T-helper 17 cell (primary cell): ENCODE measurements around the gene FCSK. TPM values are rescaled to one million over a fixed set of nuclear protein-coding genes. Genes with fewer than 3 reads are reported as not detected.
"Not testable (repeated sequence)": the region's sequence is repeated elsewhere in the genome, so short reads cannot be mapped to it uniquely, and the experiment has no call there.

Source experiments
- ATAC-seq: fragments of 150-1000 bp; cut with Tn5 transposase; 2 replicates; pipeline ENCODE4 v1.10.0; 2021; ENCODE audit warnings: mild to moderate bottlenecking, moderate library complexity
- DNase-seq, 3 donors: peaks; one replicate each; pipeline versions ENCODE4 v3.0.0 to v3.0.0-alpha.2; 2020 to 2021
- H3K9me3 ChIP-seq: one replicate; pipeline ENCODE4 v1.7.0; 2013; ENCODE audit warnings: low read length, mild to moderate bottlenecking; ENCODE audit not compliant: control insufficient read depth, poor library complexity, severe bottlenecking
- H3K27ac Mint-ChIP-seq: one replicate; pipeline ENCODE4 v1.8.0; 2022; ENCODE audit warnings: mild to moderate bottlenecking, moderate library complexity, mixed read lengths
- H3K27me3 Mint-ChIP-seq: one replicate; pipeline ENCODE4 v1.8.0; 2022; ENCODE audit warnings: mixed read lengths
- H3K36me3 Mint-ChIP-seq: one replicate; pipeline ENCODE4 v1.8.0; 2022; ENCODE audit warnings: low read depth, mixed read lengths
- H3K4me1 Mint-ChIP-seq: one replicate; pipeline ENCODE4 v1.8.0; 2022; ENCODE audit warnings: mild to moderate bottlenecking, mixed read lengths
- H3K4me3 Mint-ChIP-seq: one replicate; pipeline ENCODE4 v1.8.0; 2022; ENCODE audit warnings: mild to moderate bottlenecking, moderate library complexity, mixed read lengths
- total RNA-seq, 4 donors: library from RNA in 2 of 4; stranded (reverse) in 2 of 4; gene quantifications; one replicate each; pipeline ENCODE4 v1.2.3 and lab custom pipeline; 2022 to 2026

Gene FCSK
- total RNA-seq (10 to 100 TPM; 27.1 to 27.7 TPM), total RNA-seq (lab: John Stamatoyannopoulos, UW) (36.6 to 52.1 reads per million in 2 donors)

DNA sequence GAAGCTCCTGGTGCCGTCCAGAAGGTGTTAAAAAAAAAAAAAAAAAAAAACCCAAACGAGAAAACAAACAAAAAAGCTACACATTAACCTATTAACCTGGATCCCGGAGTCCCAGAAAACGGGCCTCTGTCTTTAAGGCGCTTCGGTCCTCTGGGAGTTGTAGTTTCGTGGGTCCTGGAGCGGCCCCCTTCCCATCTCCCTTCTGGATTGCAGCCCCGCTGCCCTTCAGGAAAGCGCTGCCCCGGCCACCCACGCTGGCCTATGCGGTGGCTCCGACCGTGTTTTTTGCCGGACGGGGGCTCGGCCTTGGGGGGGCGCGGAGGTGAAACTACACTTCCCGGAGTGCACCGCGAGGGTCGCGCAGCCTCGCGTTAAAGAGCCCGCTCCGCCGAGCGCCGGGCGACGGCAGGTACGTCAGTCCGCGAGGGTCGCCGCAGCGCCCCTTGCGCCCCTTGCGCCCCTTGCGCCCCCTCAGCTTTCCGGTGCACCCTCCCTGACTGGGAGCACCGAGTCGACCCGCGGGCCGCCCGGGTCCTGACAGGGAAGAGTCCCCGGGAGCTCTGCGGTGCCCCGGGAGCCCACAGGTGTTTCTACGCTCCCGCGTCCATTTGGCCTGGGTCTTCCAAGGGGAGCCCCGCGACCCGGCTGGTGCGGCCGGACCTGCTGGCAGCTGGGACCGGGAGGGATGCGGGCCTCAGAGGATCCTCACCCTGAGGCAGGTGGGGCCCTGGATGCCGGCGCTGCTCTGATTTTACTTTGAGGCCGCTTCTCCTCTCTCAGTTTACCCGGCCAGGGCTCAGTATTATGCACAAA is at the start of gene FCSK:
Gene FCSK (plus strand): TSS at position 374 of the 813 bp plus-strand sequence. CDS start 8,596 bp downstream, outside the sequence.
- Mint-ChIP-seq H3K27ac (peak within 1 kb of the TSS; percentile 92), H3K27me3 (no peaks in the 10 kb centered on the region), H3K4me3 (peak within 1 kb of the TSS; percentile 94), H3K4me1 (peaks cover 18% of the 10 kb centered on the region), H3K36me3 (no peaks in the 10 kb centered on the region)
- ATAC-seq: peak; percentile 95
- no peaks in the 10 kb centered on the region for H3K9me3 ChIP-seq
- peak; percentile 49 to 62 (median 58) for DNase-seq

DNA sequence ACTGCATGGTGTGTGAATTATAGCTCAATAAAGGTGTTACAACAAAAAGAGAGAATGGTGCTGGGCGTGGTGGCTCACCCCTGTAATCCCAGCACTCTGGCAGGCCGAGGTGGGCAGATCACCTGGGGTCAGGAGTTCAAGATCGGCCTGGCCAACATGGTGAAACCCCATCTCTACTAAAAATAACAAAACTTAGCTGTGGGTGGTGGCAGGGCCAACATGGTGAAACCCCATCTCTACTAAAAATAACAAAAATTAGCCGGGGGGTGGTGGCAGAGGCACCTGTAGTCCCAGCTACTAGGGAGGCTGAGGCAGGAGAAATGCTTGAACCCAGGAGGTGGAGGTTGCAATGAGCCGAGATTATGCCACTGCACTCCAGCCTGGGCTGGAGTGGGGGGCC is 48.3 kb upstream of the FCSK start:
- not testable (repeated sequence) for H3K4me3 Mint-ChIP-seq, H3K36me3 Mint-ChIP-seq, H3K9me3 ChIP-seq, H3K27me3 Mint-ChIP-seq, DNase-seq, ATAC-seq
- peak overlapping the region; percentile 21 for H3K27ac Mint-ChIP-seq
- peaks cover 30% of the 10 kb centered on the region for H3K4me1 Mint-ChIP-seq

DNA sequence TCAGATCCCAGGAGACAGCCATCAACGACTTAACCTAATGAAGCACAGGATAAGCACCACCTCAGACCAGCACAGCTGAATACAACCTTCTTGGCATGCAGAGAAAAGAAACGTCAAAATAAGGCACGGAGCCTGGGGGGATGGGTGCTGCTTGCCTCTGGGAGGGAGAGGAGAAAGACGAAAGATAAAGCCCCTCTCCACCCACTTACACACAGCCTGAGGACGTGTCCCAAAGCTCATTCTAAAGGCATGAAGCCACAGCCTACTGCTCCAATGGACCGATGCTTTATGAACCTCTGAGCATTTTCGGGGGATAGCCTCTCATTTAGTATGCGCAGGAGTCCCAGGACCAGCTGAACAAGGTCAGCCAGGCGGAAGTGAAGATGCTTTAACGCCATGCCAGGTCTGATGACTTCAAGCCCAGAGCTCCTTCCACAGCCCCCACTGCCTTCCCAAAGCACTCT is 46.6 kb upstream of the FCSK start:
- Mint-ChIP-seq H3K4me1 (peaks cover 26% of the 10 kb centered on the region), H3K36me3 (peaks cover 5% of the 10 kb centered on the region), H3K4me3 (no peak overlapping the region), H3K27me3 (no peaks in the 10 kb centered on the region), H3K27ac (peak overlapping the region; percentile 11)
- DNase-seq: no peak
- ATAC-seq: no peak
- H3K9me3 ChIP-seq: no peaks in the 10 kb centered on the region

DNA sequence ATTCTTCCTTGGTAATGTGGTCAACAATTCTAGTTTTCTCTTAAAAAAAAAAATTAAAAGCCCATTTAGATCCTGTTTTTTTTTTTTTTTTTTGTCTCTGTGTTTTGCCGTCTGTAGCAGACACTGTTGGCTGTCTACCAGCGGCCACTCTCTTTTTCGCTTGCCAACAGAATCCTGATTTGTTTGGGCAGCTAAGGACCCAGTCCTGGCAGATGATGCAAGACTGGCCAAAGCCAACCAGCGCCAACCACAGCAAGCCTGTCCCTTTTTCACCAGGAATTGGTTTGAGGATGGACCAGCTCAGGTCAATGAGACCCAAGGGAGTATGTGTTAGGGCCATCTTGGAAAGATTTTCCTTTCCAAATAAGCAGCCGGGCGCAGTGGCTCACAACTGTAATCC is 43.7 kb upstream of the FCSK start:
- Mint-ChIP-seq H3K4me1 (peaks cover 8% of the 10 kb centered on the region), H3K27ac (no peak overlapping the region), H3K4me3 (no peak overlapping the region), H3K27me3 (no peaks in the 10 kb centered on the region), H3K36me3 (peaks cover 3% of the 10 kb centered on the region)
- DNase-seq: no peak
- no peaks in the 10 kb centered on the region for H3K9me3 ChIP-seq
- no peak for ATAC-seq

DNA sequence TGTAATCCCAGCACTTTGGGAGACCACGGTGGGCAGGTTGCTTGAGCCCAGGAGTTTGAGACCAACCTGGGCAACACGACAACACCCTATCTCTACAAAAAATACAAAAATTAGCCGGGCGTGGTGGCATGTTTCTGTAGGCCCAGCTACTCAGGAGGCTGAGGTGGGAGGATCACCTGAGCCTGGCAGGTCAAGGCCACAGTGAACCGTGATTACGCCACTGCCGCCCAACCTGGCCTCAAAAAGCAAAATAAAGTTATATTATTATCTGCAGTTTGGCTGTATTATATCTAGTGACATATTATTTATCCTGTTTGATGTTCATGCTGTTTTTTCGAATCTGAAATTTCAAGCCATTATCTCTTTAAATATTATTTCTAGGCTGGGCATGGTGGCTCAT is 42.0 kb upstream of the FCSK start:
- Mint-ChIP-seq H3K27ac (no peak overlapping the region), H3K4me3 (no peak overlapping the region), H3K36me3 (no peaks in the 10 kb centered on the region)

DNA sequence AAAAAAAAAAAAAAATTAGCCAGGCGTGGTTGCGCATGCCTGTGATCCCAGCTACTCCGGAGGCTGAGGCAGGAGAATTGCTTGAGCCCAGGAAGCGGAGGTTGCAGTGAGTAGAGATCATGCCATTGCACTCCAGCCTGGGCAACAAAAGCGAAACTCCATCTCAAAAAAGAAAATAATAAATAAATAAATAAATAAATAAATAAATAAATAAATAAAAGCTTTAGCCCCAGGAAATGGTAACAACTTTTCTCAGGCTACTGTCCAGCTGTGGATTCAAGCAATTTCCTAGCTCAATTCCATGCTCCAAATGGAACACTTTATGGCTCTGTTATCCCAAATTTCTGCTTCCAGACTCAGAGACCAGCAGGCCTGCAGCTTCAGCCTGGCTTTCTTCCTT is 40.8 kb upstream of the FCSK start:
- not testable (repeated sequence) for H3K4me1 Mint-ChIP-seq, H3K4me3 Mint-ChIP-seq, H3K27me3 Mint-ChIP-seq, H3K27ac Mint-ChIP-seq, ATAC-seq, H3K36me3 Mint-ChIP-seq, H3K9me3 ChIP-seq, DNase-seq

More for the DNA sequence above, 42.0 kb upstream of the FCSK start:
- no peaks in the 10 kb centered on the region for H3K9me3 ChIP-seq
- ATAC-seq (no peak), DNase-seq (no peak)
- Mint-ChIP-seq H3K4me1 (peaks cover 4% of the 10 kb centered on the region), H3K27me3 (no peaks in the 10 kb centered on the region)

DNA sequence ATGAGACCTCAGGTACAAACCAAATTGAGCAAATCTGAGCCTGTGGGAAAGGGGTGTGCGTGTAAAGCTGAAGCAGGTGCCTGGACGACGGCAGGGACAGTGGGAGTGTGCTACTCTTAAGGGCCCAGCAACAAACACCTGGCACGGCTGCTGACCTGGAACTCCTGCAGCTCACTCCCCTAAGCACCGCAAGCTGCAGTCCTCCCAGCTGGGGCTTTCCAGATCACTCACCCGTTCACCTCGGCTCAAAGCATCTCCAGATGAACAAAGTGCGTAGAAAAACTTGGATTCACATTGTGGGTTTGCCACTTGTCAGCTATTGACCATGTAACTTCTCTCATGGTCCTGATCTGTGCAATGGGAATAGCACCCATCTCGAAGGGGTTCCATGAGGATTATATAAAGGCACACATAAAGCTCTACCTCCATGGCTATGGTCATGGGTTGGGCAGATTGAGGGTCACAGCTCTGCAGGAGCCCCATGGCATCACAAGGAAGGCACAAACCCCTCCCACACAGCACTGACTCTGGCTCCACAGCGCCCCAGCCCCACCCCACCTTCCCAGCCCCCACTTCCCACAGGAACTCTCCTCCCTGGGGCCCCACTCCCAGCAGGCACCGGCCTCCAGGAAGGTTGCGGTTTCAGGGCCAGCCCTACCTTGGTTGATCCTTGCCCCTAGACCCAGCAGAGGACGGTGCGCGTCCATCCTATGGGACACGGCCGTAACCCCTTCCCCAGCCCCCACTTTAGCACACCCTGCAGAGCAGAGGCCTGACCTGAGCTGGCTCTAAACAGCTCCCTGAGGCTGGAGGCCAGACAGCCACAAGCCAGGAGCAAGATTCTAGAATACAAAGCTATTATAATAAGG is 37.4 kb upstream of the FCSK start:
- Mint-ChIP-seq H3K4me1 (peaks cover 21% of the 10 kb centered on the region), H3K36me3 (no peaks in the 10 kb centered on the region), H3K27me3 (no peaks in the 10 kb centered on the region), H3K4me3 (peak overlapping the region; percentile 79), H3K27ac (no peak overlapping the region)
- DNase-seq (no peak), ATAC-seq (peak; percentile 63)
- no peaks in the 10 kb centered on the region for H3K9me3 ChIP-seq

DNA sequence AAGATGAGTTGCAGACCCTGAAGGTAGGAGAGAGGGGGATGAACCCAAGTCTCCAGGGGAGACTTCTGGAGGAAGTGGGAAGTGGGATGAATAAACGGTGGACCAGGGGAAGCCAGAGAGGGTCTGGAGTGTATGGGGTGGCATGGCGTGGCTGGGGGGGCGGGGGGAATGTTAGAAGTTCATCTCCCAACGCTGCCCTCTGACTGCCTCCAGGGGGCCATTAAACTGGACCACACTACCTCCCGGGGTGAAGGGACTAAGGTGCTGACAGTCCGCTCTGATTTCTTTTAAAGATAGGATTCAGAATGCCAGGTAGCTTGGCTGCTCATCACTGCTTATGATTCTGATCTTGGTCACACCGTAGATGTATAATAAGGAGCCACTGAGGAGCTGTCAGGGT is 36.7 kb upstream of the FCSK start:
- Mint-ChIP-seq H3K27me3 (no peaks in the 10 kb centered on the region), H3K4me3 (peak overlapping the region; percentile 79), H3K27ac (peak overlapping the region; percentile 71), H3K4me1 (peaks cover 26% of the 10 kb centered on the region), H3K36me3 (no peaks in the 10 kb centered on the region)
- ATAC-seq (no peak), DNase-seq (no peak)
- H3K9me3 ChIP-seq: no peaks in the 10 kb centered on the region

DNA sequence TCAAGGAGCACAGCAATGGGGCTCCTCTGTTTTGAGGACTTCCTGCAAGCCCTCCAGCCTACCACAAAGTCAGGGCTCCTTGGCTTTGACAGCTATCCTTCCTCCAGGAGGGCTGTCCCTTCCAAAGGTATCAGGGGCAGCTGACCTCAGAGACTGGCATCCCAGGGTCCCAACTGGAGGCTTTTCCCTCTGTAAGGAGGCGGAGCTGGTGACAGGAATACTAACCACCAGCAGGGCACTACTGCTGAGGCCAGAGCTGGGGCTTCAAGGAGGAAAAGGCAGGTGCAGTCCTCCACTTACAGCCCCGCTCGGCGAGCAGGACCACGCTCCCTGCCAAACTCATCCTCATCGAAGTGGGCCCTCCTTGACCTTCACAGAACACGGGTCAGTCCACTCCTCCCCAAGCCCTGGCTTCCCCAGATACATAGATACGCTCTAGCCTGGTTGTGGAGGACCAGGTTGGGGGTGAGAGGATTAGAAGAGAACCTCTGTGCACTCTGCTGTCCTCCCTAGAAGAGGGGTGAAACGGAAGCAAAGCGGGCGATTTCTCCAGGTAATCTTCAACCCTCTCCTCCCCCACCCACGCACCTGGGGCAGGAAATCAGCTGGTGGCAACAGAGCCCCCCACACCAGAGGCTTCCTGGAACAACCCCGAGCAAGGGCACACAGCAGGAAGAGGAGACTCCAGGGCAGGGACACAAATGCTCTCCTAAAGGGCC is 36.0 kb upstream of the FCSK start:
- no peaks in the 10 kb centered on the region for H3K9me3 ChIP-seq
- peak overlapping the region; percentile 71 for H3K27ac Mint-ChIP-seq
- H3K27me3 Mint-ChIP-seq: no peaks in the 10 kb centered on the region
- H3K4me1 Mint-ChIP-seq: peaks cover 27% of the 10 kb centered on the region
- no peak for DNase-seq
- H3K4me3 Mint-ChIP-seq: peak overlapping the region; percentile 28
- H3K36me3 Mint-ChIP-seq: no peaks in the 10 kb centered on the region
- ATAC-seq: no peak

DNA sequence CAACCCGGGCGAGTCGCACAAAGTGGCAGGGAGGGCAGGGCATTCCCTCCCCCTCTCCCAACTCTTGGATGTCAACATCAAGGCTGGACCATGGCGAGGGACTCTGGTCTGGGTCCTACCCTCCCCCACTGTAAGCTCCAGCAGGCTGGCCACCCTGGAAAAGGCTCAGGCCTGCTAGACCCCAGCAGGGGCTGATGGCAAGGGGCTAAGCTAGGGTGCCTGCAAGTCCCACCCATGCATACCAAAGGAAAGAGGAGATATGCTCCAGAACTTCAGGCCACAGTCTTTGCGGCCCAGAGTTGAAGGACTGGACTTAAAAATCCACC is 35.4 kb upstream of the FCSK start:
- ATAC-seq (no peak), DNase-seq (no peak)
- H3K9me3 ChIP-seq: no peaks in the 10 kb centered on the region
- Mint-ChIP-seq H3K4me3 (peak overlapping the region; percentile 28), H3K27me3 (no peaks in the 10 kb centered on the region), H3K36me3 (no peaks in the 10 kb centered on the region), H3K4me1 (peaks cover 27% of the 10 kb centered on the region), H3K27ac (peak overlapping the region; percentile 71)

DNA sequence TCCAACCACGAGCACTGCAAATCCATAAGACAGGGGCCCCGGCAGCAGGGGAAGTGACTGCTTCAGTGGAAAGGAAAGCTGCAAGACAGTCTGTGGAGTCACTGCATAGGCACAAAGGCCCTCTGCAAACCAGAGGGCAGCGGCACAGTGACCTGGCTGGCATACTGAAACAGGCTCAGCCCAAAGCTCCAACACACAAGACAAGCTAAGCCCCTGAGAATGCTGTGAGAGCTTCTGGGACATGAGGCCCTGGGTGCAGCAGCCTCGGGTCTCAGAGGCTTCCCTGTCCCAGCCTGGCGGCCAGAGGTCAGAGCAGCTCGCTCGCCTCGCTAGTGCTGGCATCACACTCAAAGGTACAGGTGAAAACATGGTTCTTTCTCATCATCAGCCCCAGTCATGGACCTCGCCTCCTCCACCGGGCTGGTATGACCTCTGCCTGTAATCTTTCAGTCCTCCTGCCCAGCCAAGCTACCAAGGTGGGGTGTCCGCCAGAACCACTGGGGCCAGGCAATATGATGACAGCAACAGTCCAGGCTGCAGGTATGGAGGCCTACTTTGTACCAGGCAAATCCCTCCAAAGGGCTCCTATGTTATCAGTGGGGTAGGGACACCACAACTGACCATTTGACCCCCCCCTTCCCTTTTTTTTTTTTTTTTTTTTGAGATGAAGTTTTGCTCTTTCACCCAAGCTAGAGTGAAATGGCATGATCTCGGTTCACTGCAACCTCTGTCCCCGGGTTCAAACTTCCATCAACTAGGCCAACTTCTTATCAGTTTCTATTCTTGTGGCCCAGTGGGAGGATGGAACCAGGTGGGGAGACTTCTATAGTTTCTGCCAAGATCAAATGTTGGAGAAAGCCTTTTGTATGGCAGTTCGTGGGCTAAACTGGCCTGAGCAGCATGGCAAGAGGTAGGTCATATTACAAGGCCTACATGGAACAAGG is 34.7 kb upstream of the FCSK start:
- H3K4me1 Mint-ChIP-seq: peaks cover 27% of the 10 kb centered on the region
- H3K36me3 Mint-ChIP-seq: no peaks in the 10 kb centered on the region
- H3K27ac Mint-ChIP-seq: peak overlapping the region; percentile 71
- DNase-seq: no peak
- no peaks in the 10 kb centered on the region for H3K9me3 ChIP-seq
- no peak overlapping the region for H3K4me3 Mint-ChIP-seq
- no peak for ATAC-seq
- H3K27me3 Mint-ChIP-seq: no peaks in the 10 kb centered on the region

DNA sequence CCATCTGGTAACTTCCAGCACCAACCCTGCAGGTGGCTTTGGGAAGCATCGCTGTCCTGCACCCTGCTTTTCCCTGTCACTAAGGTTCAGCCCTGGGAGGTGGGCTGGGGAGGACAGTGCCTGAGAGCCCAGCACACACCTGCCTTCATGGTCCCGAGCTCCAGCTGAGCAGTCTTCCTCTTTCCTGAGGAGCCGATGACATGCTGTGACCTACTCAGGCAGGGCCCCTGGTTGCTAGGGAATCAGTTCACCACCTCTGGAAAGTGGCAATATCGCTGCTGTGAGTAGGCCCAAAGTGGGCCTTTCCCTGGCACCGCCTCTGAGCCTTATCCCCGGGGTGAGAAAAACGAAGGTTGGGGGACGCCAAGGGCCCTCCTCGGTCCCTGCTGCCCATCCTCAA is 33.4 kb upstream of the FCSK start:
- H3K27ac Mint-ChIP-seq: no peak overlapping the region
- no peaks in the 10 kb centered on the region for H3K9me3 ChIP-seq
- no peaks in the 10 kb centered on the region for H3K36me3 Mint-ChIP-seq
- DNase-seq (no peak), ATAC-seq (no peak)
- H3K27me3 Mint-ChIP-seq: no peaks in the 10 kb centered on the region
- peaks cover 27% of the 10 kb centered on the region for H3K4me1 Mint-ChIP-seq
- no peak overlapping the region for H3K4me3 Mint-ChIP-seq
